GM23338 (cell line): ENCODE data around the gene RNF175. TPM values are rescaled to one million over a fixed set of nuclear protein-coding genes. Genes with fewer than 3 reads are reported as not detected.

ENCODE experiments used
- polyA plus RNA-seq: library from polyadenylated mRNA; unstranded; fragments of >200 nt; fragmentation: Nextera tagmentation; extraction: Ambion mirVana; gene quantifications from 2 replicates; pipeline ENCODE4 v1.2.1, GENCODE V29; 2016
- total RNA-seq: library from RNA; depleted of rRNA; stranded (reverse); fragments of >200 nt; shearing (Covaris generic); gene quantifications from 2 replicates; pipeline ENCODE4 v1.2.3, GENCODE V29; 2014; rRNA removed

The RNF175 gene
- total and polyA plus RNA-seq, 2 experiments from 2014 or later = 4.7 to 4.8 TPM

Other genes with a start within 250 kb of the RNF175 start
- gene TLR2, start 75.7 kb downstream of the RNF175 start, total RNA-seq = 1.2 and 2.1 TPM in 2 replicates
- gene TLR2, start 75.7 kb downstream of the RNF175 start, polyA plus RNA-seq = 0.37 and 0.63 TPM in 2 replicates
- 214 and 219 TPM in 2 replicates for gene SFRP2, start 29.1 kb upstream of the RNF175 start, total RNA-seq
- gene SFRP2, start 29.1 kb upstream of the RNF175 start, polyA plus RNA-seq = 286 and 295 TPM in 2 replicates